ENCODE data around the gene UBE3B. TPM values are rescaled to one million over a fixed set of nuclear protein-coding genes. Genes with fewer than 3 reads are reported as not detected.
A peak's percentile ranks its signal among the peaks of the same experiment; 100 is the strongest.

Gene UBE3B
- total RNA-seq, 6 experiments from 2014 or later = 41.3 to 43.6 (median 43.1) TPM

GRCh38 chr12:109573914-109574244, 96.4 kb downstream of the UBE3B start:
- H3K36me3 Mint-ChIP-seq (ENCODE audit: low read depth) = no peaks in the 10 kb centered on the region

GRCh38 chr12:109575683-109576082, 98.2 kb downstream of the UBE3B start:
- TF ChIP-seq CTCF (IDR thresholded peaks at IDR 0.05) = no peak
- no peak overlapping the region for H3K27ac Mint-ChIP-seq
- H3K4me3 Mint-ChIP-seq = no peak overlapping the region
- H3K9me3 Mint-ChIP-seq = no peaks in the 10 kb centered on the region
- peaks cover 1% of the 10 kb centered on the region; the same call in 1 of the 2 replicates for H3K27me3 Mint-ChIP-seq (ENCODE audit: insufficient read depth)
- peaks cover 21% of the 10 kb centered on the region for H3K4me1 Mint-ChIP-seq (ENCODE audit: low read depth)
- no peaks in the 10 kb centered on the region; the same call in 1 of the 2 replicates for H3K36me3 Mint-ChIP-seq (ENCODE audit: low read depth)
- DNase-seq = no peak

More at GRCh38 chr12:109573914-109574244, 96.4 kb downstream of the UBE3B start:
- Mint-ChIP-seq H3K4me3 (peak overlapping the region; percentile 91), H3K27ac (no peak overlapping the region), H3K9me3 (no peaks in the 10 kb centered on the region), H3K4me1 (ENCODE audit: low read depth) (peaks cover 21% of the 10 kb centered on the region), H3K27me3 (ENCODE audit: insufficient read depth) (peaks cover 1% of the 10 kb centered on the region)
- no peak for DNase-seq
- TF ChIP-seq CTCF (IDR thresholded peaks at IDR 0.05) = no peak

GRCh38 chr12:109577311-109577710, 99.9 kb downstream of the UBE3B start:
- peaks cover 21% of the 10 kb centered on the region for H3K4me1 Mint-ChIP-seq (ENCODE audit: low read depth)
- peaks cover 1% of the 10 kb centered on the region; the same call in 1 of the 2 replicates for H3K27me3 Mint-ChIP-seq (ENCODE audit: insufficient read depth)
- DNase-seq = no peak
- H3K36me3 Mint-ChIP-seq (ENCODE audit: low read depth) = no peaks in the 10 kb centered on the region; the same call in 1 of the 2 replicates
- no peak for TF ChIP-seq CTCF (IDR thresholded peaks at IDR 0.05)
- H3K9me3 Mint-ChIP-seq = no peaks in the 10 kb centered on the region
- no peak overlapping the region for H3K27ac Mint-ChIP-seq
- H3K4me3 Mint-ChIP-seq = no peak overlapping the region

DNA sequence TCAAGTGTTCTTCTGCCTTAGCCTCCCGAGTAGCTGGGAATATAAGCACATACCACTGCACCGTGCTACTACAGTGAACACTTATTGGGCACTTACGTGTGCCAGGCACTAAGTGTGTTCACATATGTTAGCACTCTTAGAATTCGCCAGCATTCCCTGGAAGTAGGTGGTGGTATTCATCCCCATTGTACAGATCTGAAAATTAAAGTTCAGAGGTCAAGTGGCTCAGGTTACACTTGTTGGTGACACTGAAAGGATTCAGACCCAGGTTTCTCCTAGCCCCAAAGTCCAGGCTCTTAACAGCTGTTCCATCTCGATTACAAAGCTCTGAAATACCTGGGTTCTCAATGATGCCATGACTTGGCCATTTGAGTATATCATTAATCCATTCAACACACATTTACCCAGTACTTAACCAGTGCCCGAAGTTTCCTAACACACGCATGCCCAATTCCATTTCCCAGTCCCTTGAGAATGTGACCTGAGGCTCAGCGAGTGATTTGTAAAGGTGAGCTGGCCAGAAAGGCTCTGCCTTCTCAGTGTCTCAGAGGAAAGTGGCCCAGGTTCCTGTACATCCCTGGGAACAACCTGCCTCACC, 101.0 kb downstream of the UBE3B start:
- TF ChIP-seq CTCF (IDR thresholded peaks at IDR 0.05) = no peak
- Mint-ChIP-seq H3K27me3 (ENCODE audit: insufficient read depth) (peaks cover 1% of the 10 kb centered on the region; the same call in 1 of the 2 replicates), H3K36me3 (ENCODE audit: low read depth) (no peaks in the 10 kb centered on the region; the same call in 1 of the 2 replicates), H3K9me3 (no peaks in the 10 kb centered on the region), H3K4me1 (ENCODE audit: low read depth) (peaks cover 12% of the 10 kb centered on the region), H3K27ac (no peak overlapping the region), H3K4me3 (no peak overlapping the region)
- DNase-seq = no peak

GRCh38 chr12:109579639-109580038, 102.2 kb downstream of the UBE3B start:
- peaks cover 1% of the 10 kb centered on the region; the same call in 1 of the 2 replicates for H3K27me3 Mint-ChIP-seq (ENCODE audit: insufficient read depth)
- H3K36me3 Mint-ChIP-seq (ENCODE audit: low read depth) = peaks cover 4% of the 10 kb centered on the region
- no peak for DNase-seq
- H3K9me3 Mint-ChIP-seq = no peaks in the 10 kb centered on the region
- no peak overlapping the region for H3K27ac Mint-ChIP-seq
- no peak for TF ChIP-seq CTCF (IDR thresholded peaks at IDR 0.05)
- H3K4me1 Mint-ChIP-seq (ENCODE audit: low read depth) = peaks cover 4% of the 10 kb centered on the region
- H3K4me3 Mint-ChIP-seq = no peak overlapping the region

Measured in HFFc6 (cell line).